Smooth muscle cell of the pulmonary artery (primary cell): ENCODE data around the gene TEF. TPM values are rescaled to one million over a fixed set of nuclear protein-coding genes. Genes with fewer than 3 reads are reported as not detected.

Experiments
- total RNA-seq: library from RNA; depleted of rRNA; stranded (reverse); fragments of >200 nt; gene quantifications from 2 replicates; pipeline ENCODE4 v1.2.3, GENCODE V29; 2014

Gene TEF
- 12.8 and 16.5 TPM in 2 replicates for total RNA-seq

DNA sequence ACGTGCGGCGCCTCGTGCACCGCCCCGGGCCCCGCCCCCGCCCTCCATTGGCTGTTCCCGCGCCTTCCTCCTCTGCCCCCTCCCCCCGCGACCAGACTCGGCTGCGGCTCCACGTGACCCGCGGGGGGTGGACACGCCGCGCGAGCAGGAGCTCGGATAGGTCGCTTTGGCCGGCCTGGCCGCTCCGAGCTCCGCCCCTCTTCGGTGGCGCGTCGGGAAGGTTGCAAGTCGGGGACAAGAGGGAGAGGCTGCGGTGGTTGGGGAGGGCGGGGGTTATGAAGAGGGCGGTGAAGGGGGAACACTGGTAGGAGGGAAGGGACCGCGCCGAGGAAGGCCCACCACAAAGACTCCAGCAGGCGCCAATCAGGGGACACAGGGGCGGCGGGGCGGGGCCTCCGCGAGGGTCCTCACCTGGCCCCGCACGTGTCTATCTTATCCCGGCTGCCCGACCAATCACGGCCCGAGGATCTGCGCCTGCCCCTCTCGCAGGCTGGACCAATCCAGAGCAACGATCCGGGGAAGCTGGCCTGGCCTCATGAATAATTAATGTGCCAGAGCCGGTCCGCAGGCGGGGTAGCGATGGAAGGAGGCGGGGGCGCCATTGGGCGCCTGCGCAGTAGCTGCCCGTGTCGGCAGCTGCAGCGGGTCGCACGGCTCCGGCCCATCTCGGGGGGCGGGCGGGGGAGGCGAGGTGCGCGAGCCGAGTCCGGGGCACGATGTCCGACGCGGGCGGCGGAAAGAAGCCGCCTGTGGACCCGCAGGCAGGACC, at the start of gene TEF:
Gene TEF, plus strand, starts transcription at position 614 of the 769 bp plus-strand sequence. Its CDS starts 103 bp downstream, at position 717.

GRCh38 chr22:41446639-41447434, 65.1 kb downstream of the TEF start, which contains the start of gene TOB2:
Gene TOB2 (minus strand): TSS chr22:41446801. CDS start chr22:41437345, 9,456 bp downstream.

Other genes with a start within 250 kb of the TEF start
- 22.8 and 25.0 TPM in 2 replicates for gene L3MBTL2, start 176.6 kb upstream of the TEF start, total RNA-seq
- 1.1 and 1.2 TPM in 2 replicates for gene CHADL, start 141.0 kb upstream of the TEF start, total RNA-seq
- 37.6 and 61.7 TPM in 2 replicates for gene RANGAP1, start 95.8 kb upstream of the TEF start, total RNA-seq
- gene ZC3H7B, start 80.4 kb upstream of the TEF start, total RNA-seq, result 70.1 and 79.1 TPM in 2 replicates
- 26.8 and 31.1 TPM in 2 replicates for gene TOB2, start 64.9 kb downstream of the TEF start, total RNA-seq
- 32.9 and 33.9 TPM in 2 replicates for gene PHF5A, start 86.8 kb downstream of the TEF start, total RNA-seq
- gene ACO2, start 87.2 kb downstream of the TEF start, total RNA-seq, result 94.5 and 101 TPM in 2 replicates
- 27.2 and 35.0 TPM in 2 replicates for gene POLR3H, start 162.5 kb downstream of the TEF start, total RNA-seq
- gene CSDC2, start 179.1 kb downstream of the TEF start, total RNA-seq, result 2.9 and 6.3 TPM in 2 replicates
- gene PMM1, start 207.9 kb downstream of the TEF start, total RNA-seq, result 23.5 and 25.9 TPM in 2 replicates
- gene DESI1, start 239.1 kb downstream of the TEF start, total RNA-seq, result 20.8 and 23.9 TPM in 2 replicates
- 249 and 253 TPM in 2 replicates for gene XRCC6, start 239.4 kb downstream of the TEF start, total RNA-seq